Transverse colon (tissue), 4 donors: ENCODE results near the gene JMJD6. TPM values are rescaled to one million over a fixed set of nuclear protein-coding genes. Genes with fewer than 3 reads are reported as not detected.
"Not testable (repeated sequence)": the region's sequence is repeated elsewhere in the genome, so short reads cannot be mapped to it uniquely, and the experiment has no call there.

Experiments used
- DNase-seq: peaks from one replicate; pipeline ENCODE4 v3.0.0-alpha.2; 2019
- H3K27ac ChIP-seq, 4 donors: fragments of 200-600 bp; sonication (generic); 2 replicates each; pipeline ENCODE4 v1.5.1; 2016 to 2018; ENCODE audit warnings: inconsistent platforms in 4 of 4
- H3K27me3 ChIP-seq: fragments of 200-600 bp; sonication (generic); 2 replicates; pipeline ENCODE4 v1.5.1; 2017; ENCODE audit warnings: inconsistent platforms
- H3K36me3 ChIP-seq, 4 donors: fragments of 200-600 bp; sonication (generic); 2 replicates each; pipeline ENCODE4 v1.5.1; 2017 to 2019; ENCODE audit warnings: inconsistent platforms in 4 of 4
- H3K4me1 ChIP-seq, 4 donors: fragments of 200-600 bp; sonication (generic); 2 replicates each; pipeline ENCODE4 v1.5.1; 2017 to 2020; ENCODE audit warnings: inconsistent platforms in 4 of 4
- H3K4me3 ChIP-seq, 4 donors: fragments of 200-600 bp; sonication (generic); 1 replicate in 1 of 4; 2 replicates in 3 of 4; pipeline versions ENCODE4 v1.5.1 to v1.6.1; 2017 to 2019; ENCODE audit warnings: inconsistent platforms in 4 of 4
- H3K9me3 ChIP-seq, 2 donors: fragments of 200-600 bp; sonication (generic); 2 replicates each; pipeline ENCODE4 v1.5.1; 2017 to 2019; ENCODE audit warnings: inconsistent platforms in 2 of 2
- EP300 ChIP-seq: sonication (generic); formaldehyde crosslinking; IDR thresholded peaks from one replicate; pipeline ENCODE4 v1.6.1; 2017; ENCODE audit warnings: antibody characterized with exemption, low read depth
- POLR2A ChIP-seq: fragments of 450-650 bp; IDR thresholded peaks from one replicate; pipeline ENCODE4 v1.6.1; 2016; ENCODE audit warnings: antibody characterized with exemption, mild to moderate bottlenecking, moderate library complexity
- POLR2AphosphoS5 ChIP-seq, 3 donors: sonication (generic); formaldehyde crosslinking; IDR thresholded peaks; one replicate each; pipeline ENCODE4 v1.6.1; 2016; ENCODE audit warnings: antibody characterized with exemption in 3 of 3
- WGBS, 2 donors: methylation state at CpG; one replicate each; pipeline ENCODE4 v1.1.5; 2018; ENCODE audit warnings: low coverage in 1 of 2; 5-methylcytosine and 5-hydroxymethylcytosine counted together
- in situ Hi-C, 4 donors: fragments of 200-750 bp; cut with MboI; loops; one replicate each; pipeline versions ENCODE4 v1.15.0 to v1.15.1; 2017; ENCODE audit warnings: low sequenced_read_pairs in 3 of 4, low pct_ligation_motif_present in 1 of 4, low pct_unique_long_range_greater_than_20kb in 1 of 4
- intact Hi-C: fragments of 100-400 bp; cut with DNase I; formaldehyde crosslinking; loops from one replicate; pipeline ENCODE4 v1.15.1; 2023; ENCODE audit warnings: low total_unique reads
- total RNA-seq, 4 donors: library from RNA; depleted of rRNA; stranded (reverse); fragments of >200 nt; gene quantifications; one replicate each; pipeline ENCODE4 v1.1.0, GENCODE V29; 2016
- TF ChIP-seq, protein P1 (sequence below), 5 experiments: fragments of 200-600 bp in 3 of 5; fragments of 450-650 bp in 2 of 5; sonication (generic) in 3 of 5; IDR thresholded peaks; 1 replicate in 2 of 5; 2 replicates in 3 of 5; pipeline ENCODE4 v1.5.1; 2016 to 2017; ENCODE audit warnings: antibody characterized with exemption in 5 of 5, inconsistent platforms in 3 of 5, mild to moderate bottlenecking in 2 of 5, moderate library complexity in 1 of 5

JMJD6 gene
- total RNA-seq, 4 donors from 2014 or later = 25.4 to 58.4 (median 26.9) TPM

DNA sequence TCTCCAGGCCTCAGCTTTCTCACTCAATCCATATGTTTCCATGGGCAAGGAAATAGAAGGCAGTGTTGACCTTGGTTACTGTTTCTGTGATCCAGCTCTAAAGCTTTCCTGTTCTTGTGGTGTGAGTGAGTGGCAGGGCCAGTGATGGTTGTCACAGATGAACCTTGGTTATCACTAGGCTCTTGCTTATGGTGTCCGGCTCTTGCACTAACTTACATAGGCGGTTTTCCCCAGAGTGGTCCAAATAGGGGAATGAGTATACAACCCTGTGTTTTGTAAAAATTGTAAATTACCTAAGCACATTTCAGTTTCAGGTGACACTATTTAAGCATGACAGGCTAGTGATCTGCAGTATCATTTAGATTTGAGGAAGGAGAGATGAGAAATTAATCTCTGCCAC, 18.3 kb upstream of the JMJD6 start:
- peaks cover 0 to 17% (median 3%) of the 10 kb centered on the region in 4 donors for H3K4me1 ChIP-seq
- no peaks in the 10 kb centered on the region for H3K9me3 ChIP-seq
- TF ChIP-seq POLR2AphosphoS5 (IDR thresholded peaks at IDR 0.05) (no peak), POLR2A (no peak), EP300 (no peak)
- TF ChIP-seq, protein P1, sequence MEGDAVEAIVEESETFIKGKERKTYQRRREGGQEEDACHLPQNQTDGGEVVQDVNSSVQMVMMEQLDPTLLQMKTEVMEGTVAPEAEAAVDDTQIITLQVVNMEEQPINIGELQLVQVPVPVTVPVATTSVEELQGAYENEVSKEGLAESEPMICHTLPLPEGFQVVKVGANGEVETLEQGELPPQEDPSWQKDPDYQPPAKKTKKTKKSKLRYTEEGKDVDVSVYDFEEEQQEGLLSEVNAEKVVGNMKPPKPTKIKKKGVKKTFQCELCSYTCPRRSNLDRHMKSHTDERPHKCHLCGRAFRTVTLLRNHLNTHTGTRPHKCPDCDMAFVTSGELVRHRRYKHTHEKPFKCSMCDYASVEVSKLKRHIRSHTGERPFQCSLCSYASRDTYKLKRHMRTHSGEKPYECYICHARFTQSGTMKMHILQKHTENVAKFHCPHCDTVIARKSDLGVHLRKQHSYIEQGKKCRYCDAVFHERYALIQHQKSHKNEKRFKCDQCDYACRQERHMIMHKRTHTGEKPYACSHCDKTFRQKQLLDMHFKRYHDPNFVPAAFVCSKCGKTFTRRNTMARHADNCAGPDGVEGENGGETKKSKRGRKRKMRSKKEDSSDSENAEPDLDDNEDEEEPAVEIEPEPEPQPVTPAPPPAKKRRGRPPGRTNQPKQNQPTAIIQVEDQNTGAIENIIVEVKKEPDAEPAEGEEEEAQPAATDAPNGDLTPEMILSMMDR (IDR thresholded peaks at IDR 0.05) = no peak
- no peak overlapping the region for H3K4me3 ChIP-seq
- in situ Hi-C loops (no loop called here), intact Hi-C loops (no loop called here)
- H3K27me3 ChIP-seq = no peaks in the 10 kb centered on the region
- no peak overlapping the region for H3K27ac ChIP-seq
- WGBS, 2 donors = 98 to 100% methylated on average over 2 of the region's 2 CpGs
- no peak for DNase-seq
- H3K36me3 ChIP-seq = peaks cover 0 to 39% (median 18%) of the 10 kb centered on the region in 4 donors

GRCh38 chr17:76742958-76743357, 16.6 kb upstream of the JMJD6 start:
- Histone ChIP-seq H3K36me3 (peaks cover 0 to 39% (median 18%) of the 10 kb centered on the region in 4 donors), H3K27ac (no peak overlapping the region), H3K4me1 (peaks cover 0 to 32% (median 15%) of the 10 kb centered on the region in 4 donors), H3K27me3 (no peaks in the 10 kb centered on the region), H3K4me3 (no peak overlapping the region), H3K9me3 (no peaks in the 10 kb centered on the region)
- DNase-seq = no peak
- in situ Hi-C loops = no loop called here
- no peak for TF ChIP-seq EP300
- no peak for TF ChIP-seq POLR2A
- TF ChIP-seq POLR2AphosphoS5 (IDR thresholded peaks at IDR 0.05) = no peak
- TF ChIP-seq, protein P1 (IDR thresholded peaks at IDR 0.05) = no peak
- intact Hi-C loops = no loop called here

- Histone ChIP-seq H3K9me3 (no peaks in the 10 kb centered on the region), H3K36me3 (peaks cover 0 to 39% (median 11%) of the 10 kb centered on the region in 4 donors), H3K4me3 (no peak overlapping the region), H3K27ac (peak overlapping the region; percentile 38 to 61 (median 58)), H3K27me3 (no peaks in the 10 kb centered on the region), H3K4me1 (peaks cover under 1 to 36% (median 19%) of the 10 kb centered on the region in 4 donors)
- DNase-seq = no peak
- no peak for TF ChIP-seq EP300
- intact Hi-C loops = no loop called here
- WGBS, 2 donors = 67 to 78% methylated on average over 5 of the region's 5 CpGs
- in situ Hi-C loops = no loop called here
Measured at GRCh38 chr17:76740329-76741118, 14.1 kb upstream of the JMJD6 start.

- in situ Hi-C loops, intact Hi-C loops, H3K27me3 ChIP-seq, H3K9me3 ChIP-seq, H3K4me3 ChIP-seq, DNase-seq: not testable (repeated sequence)
- Histone ChIP-seq H3K4me1 (peaks cover 9 to 45% (median 27%) of the 10 kb centered on the region in 4 donors), H3K27ac (peak overlapping the region; percentile 38 to 61 (median 58)), H3K36me3 (peaks cover 0 to 41% (median 12%) of the 10 kb centered on the region in 4 donors)
- WGBS, 2 donors = 92 to 100% methylated on average over 2 to 17 of the region's 17 CpGs
Measured at GRCh38 chr17:76739568-76740115, 13.2 kb upstream of the JMJD6 start.

GRCh38 chr17:76738468-76738850, 12.1 kb upstream of the JMJD6 start:
- intact Hi-C loops = no loop called here
- WGBS, 2 donors = 0 to 4% methylated on average over 5 to 7 of the region's 7 CpGs

More at GRCh38 chr17:76738468-76738850, 12.1 kb upstream of the JMJD6 start:
- in situ Hi-C loops = no loop called here
- Histone ChIP-seq H3K4me1 (peaks cover 21 to 57% (median 37%) of the 10 kb centered on the region in 4 donors), H3K27ac (peak overlapping the region; percentile 99 to 100 (median 100)), H3K9me3 (no peaks in the 10 kb centered on the region), H3K4me3 (peak overlapping the region; percentile 68 to 100 (median 85)), H3K27me3 (no peaks in the 10 kb centered on the region), H3K36me3 (peaks cover 0 to 41% (median 12%) of the 10 kb centered on the region in 4 donors)
- TF ChIP-seq EP300 = no peak
- TF ChIP-seq, protein P1 (IDR thresholded peaks at IDR 0.05) = no peak
- DNase-seq = no peak
